Measurements from ENCODE around the gene TNN.

GRCh38 chr1:175116903-175117302 is 49.3 kb downstream of the TNN start:
- TF ChIP-seq CTCF (IDR thresholded peaks at IDR 0.05), result no peak
- TF ChIP-seq POLR2A (IDR thresholded peaks at IDR 0.05), result no peak

All from heart left ventricle (tissue), 13 donors.